OCI-LY3 (cell line): ENCODE data around the gene RBM12.

ENCODE experiments used
- CTCF ChIP-seq: fragments of 200-600, 300-600 bp; sonication (generic); IDR thresholded peaks from 2 replicates; pipeline ENCODE4 v1.5.1; 2014; ENCODE audit warnings: antibody characterized with exemption, low read length, low read depth
- EZH2phosphoT487 ChIP-seq: fragments of 200-600 bp; shearing (Covaris generic); IDR thresholded peaks from 2 replicates; pipeline ENCODE4 v1.6.1; 2018; ENCODE audit warnings: antibody characterized with exemption, mixed run types, low read depth

- TF ChIP-seq EZH2phosphoT487 (no peak), CTCF (no peak)
Measured at GRCh38 chr20:35664466-35665206, at the start of gene RBM12, which contains the start of gene CPNE1.
